Measurements from ENCODE around the gene PIMREG. TPM values are rescaled to one million over a fixed set of nuclear protein-coding genes. Genes with fewer than 3 reads are reported as not detected.
A peak's percentile ranks its signal among the peaks of the same experiment; 100 is the strongest.

Gene PIMREG
- 0.62 TPM for total RNA-seq
- long read RNA-seq, partial matches to known transcripts = 0 of 1 reads
- long read RNA-seq, other reads (novel, unspliced or antisense) = 1 of 1 reads

- Histone ChIP-seq H3K36me3 (no peaks in the 10 kb centered on the region), H3K9me3 (no peaks in the 10 kb centered on the region), H3K4me3 (peak within 1 kb of the TSS; percentile 67), H3K27ac (peak within 1 kb of the TSS; percentile 53), H3K27me3 (ENCODE audit: low read depth) (peaks cover 6% of the 10 kb centered on the region), H3K4me1 (peaks cover 10% of the 10 kb centered on the region)
- DNase-seq = peak; percentile 96
- no peak for TF ChIP-seq CTCF (IDR thresholded peaks at IDR 0.05)
- intact Hi-C loops (cut with DNase I) = no loop called here
- ATAC-seq = peak; percentile 98 to 99
Observed at GRCh38 chr17:6443692-6444570, at the start of gene PIMREG. Gene PIMREG (plus strand): TSS chr17:6444455. CDS start chr17:6445111, 656 bp downstream.

DNA sequence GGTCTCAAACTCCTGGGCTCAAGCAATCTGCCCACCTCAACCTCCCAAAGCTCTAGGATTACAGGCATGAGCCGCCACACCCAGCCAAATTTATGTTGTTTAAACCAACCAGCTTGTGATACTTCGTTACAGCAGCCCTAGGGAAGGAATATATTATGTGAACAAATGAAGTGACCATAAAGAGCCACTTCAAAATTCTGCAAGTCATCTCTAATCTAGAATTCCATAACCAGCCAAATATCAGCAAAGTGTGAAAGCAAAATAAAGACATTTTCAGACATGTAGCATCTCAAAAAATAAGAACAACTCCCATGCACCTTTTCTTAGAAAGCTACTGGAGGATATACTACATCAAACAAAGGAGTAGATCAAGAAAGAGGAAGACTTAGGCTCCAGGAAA lies 45.3 kb upstream of the PIMREG start:
- ATAC-seq = no peak
- intact Hi-C loops (cut with DNase I) = no loop called here

DNA sequence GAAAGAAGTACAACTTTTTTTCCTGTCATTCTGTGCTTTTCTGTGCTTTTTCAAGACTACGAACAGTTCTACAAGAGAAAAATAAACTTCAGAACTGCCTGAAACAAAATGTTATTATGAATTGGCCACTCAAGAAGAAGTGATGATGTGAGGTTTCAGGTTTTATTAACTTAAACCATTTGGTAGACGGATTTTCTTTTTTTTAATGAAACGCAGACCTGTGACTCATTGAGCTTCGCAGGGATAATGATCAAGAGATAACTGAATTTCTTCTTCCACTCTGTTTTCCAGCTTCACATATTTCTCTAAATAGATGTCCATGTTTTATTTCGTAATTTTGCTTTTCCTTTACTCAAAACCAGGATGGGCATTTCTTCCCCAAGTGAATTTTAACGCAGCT lies 42.0 kb upstream of the PIMREG start:
- Histone ChIP-seq H3K9me3 (no peaks in the 10 kb centered on the region), H3K4me3 (no peak overlapping the region), H3K27ac (no peak overlapping the region), H3K27me3 (ENCODE audit: low read depth) (peaks cover 4% of the 10 kb centered on the region), H3K4me1 (no peaks in the 10 kb centered on the region), H3K36me3 (no peaks in the 10 kb centered on the region)
- intact Hi-C loops (cut with DNase I) = no loop called here
- TF ChIP-seq CTCF (IDR thresholded peaks at IDR 0.05) = no peak
- no peak for ATAC-seq
- DNase-seq = no peak

More for the DNA sequence above, 45.3 kb upstream of the PIMREG start:
- H3K4me3 ChIP-seq = no peak overlapping the region
- no peak overlapping the region for H3K27ac ChIP-seq
- no peaks in the 10 kb centered on the region for H3K9me3 ChIP-seq
- no peaks in the 10 kb centered on the region for H3K36me3 ChIP-seq
- H3K27me3 ChIP-seq (ENCODE audit: low read depth) = peaks cover 12% of the 10 kb centered on the region
- no peak for DNase-seq
- H3K4me1 ChIP-seq = no peaks in the 10 kb centered on the region
- no peak for TF ChIP-seq CTCF (IDR thresholded peaks at IDR 0.05)

- no peak for ATAC-seq
- intact Hi-C loops (cut with DNase I) = no loop called here
- no peak for TF ChIP-seq CTCF (IDR thresholded peaks at IDR 0.05)
Observed at GRCh38 chr17:6408276-6408675, 36.0 kb upstream of the PIMREG start.

DNA sequence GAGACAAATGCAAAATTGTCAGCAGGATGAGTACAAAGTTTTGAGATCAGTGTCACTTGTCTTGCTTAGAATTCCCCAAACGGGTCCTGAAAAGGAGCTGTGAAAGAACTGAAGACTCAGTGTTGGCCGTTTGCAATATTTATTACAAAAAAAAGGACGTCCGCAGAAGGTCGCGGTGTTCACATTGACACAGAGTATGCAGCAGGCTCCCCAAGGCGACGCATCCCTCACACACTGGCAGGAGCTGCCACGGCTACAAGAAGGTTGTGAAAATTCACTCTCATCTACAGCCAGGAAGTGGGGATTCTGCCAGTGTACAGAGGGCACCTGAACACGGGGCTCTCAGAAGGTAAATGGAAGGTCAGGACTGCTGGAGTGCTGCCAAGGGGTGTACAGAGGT lies 35.5 kb upstream of the PIMREG start:
- no peak for ATAC-seq
- no peak for DNase-seq
- H3K27me3 ChIP-seq (ENCODE audit: low read depth) = peaks cover 4% of the 10 kb centered on the region

More at GRCh38 chr17:6408276-6408675, 36.0 kb upstream of the PIMREG start:
- Histone ChIP-seq H3K36me3 (no peaks in the 10 kb centered on the region), H3K4me1 (no peaks in the 10 kb centered on the region), H3K9me3 (no peaks in the 10 kb centered on the region), H3K4me3 (no peak overlapping the region), H3K27me3 (ENCODE audit: low read depth) (peaks cover 4% of the 10 kb centered on the region), H3K27ac (no peak overlapping the region)
- no peak for DNase-seq

More for the DNA sequence above, 35.5 kb upstream of the PIMREG start:
- Histone ChIP-seq H3K4me1 (no peaks in the 10 kb centered on the region), H3K36me3 (no peaks in the 10 kb centered on the region), H3K27ac (no peak overlapping the region), H3K4me3 (no peak overlapping the region), H3K9me3 (no peaks in the 10 kb centered on the region)
- intact Hi-C loops (cut with DNase I) = no loop called here
- TF ChIP-seq CTCF (IDR thresholded peaks at IDR 0.05) = no peak

All from lower lobe of right lung (tissue), 2 donors.